GM12878 (cell line): ENCODE data around the gene CATSPER4. TPM values are rescaled to one million over a fixed set of nuclear protein-coding genes. Genes with fewer than 3 reads are reported as not detected.

Experiments
- ATAC-seq: fragments of 200-7000 bp; cut with Tn5 transposase; 3 replicates; pipeline ENCODE4 v1.9.1; 2020; ENCODE audit warnings: mild to moderate bottlenecking, moderate library complexity
- BruUV-seq: library from RNA; stranded (reverse); fragments of 400-500 nt; replicated peaks from 2 replicates; lab custom pipeline; 2021; lab: Mats Ljungman, UMichigan
- CTCF ChIA-PET: fragments of 300-600 bp; sonication (Branson Sonifier 250); formaldehyde crosslinking; extraction: SDS; loops from one replicate; lab custom pipeline; 2021; ENCODE audit warnings: inconsistent platforms; lab: Yijun Ruan, JAX
- POLR2A ChIA-PET: fragments of 350-600 bp; formaldehyde crosslinking; extraction: SDS; loops from one replicate; lab custom pipeline; 2021; ENCODE audit warnings: inconsistent platforms; lab: Charles Lee
- RAD21 ChIA-PET: fragments of 300-600 bp; sonication (Branson Sonifier 250); formaldehyde crosslinking; loops from one replicate; lab custom pipeline; 2023; ENCODE audit warnings: antibody characterized with exemption; ENCODE audit not compliant: unreplicated experiment; lab: Charles Lee
- SMC1A ChIA-PET: fragments of 300-600 bp; sonication (Branson Sonifier 250); formaldehyde crosslinking; loops from one replicate; lab custom pipeline; 2023; ENCODE audit not compliant: unreplicated experiment, uncharacterized antibody; lab: Charles Lee
- DNase-seq: peaks from one replicate; pipeline ENCODE4 v3.0.0-alpha.2; 2011; ENCODE audit warnings: low read depth, low spot score
- FAIRE-seq: peaks from 3 replicates; lab custom pipeline; 2011; peaks lifted over from hg19 to GRCh38; lab: Jason Lieb, UNC
- H2AFZ ChIP-seq: 2 replicates; pipeline ENCODE4 v1.6.0; 2011; ENCODE audit warnings: low read depth, low read length, control low read depth; ENCODE audit not compliant: control insufficient read depth
- H3K27ac ChIP-seq: 2 replicates; pipeline ENCODE4 v1.5.1; 2011; ENCODE audit warnings: control low read depth; ENCODE audit not compliant: control insufficient read depth, insufficient read depth
- H3K27me3 ChIP-seq, 2 experiments: replicated peaks in 1 of 2; 2 replicates each; pipeline versions ENCODE4 v1.6.0 to v1.6.1; 2011; ENCODE audit warnings: low read length in 1 of 2; ENCODE audit not compliant: control insufficient read depth in 2 of 2, insufficient read depth in 2 of 2
- H3K36me3 ChIP-seq, 2 experiments: 2 replicates each; pipeline ENCODE4 v1.5.1; 2011; ENCODE audit warnings: low read length in 1 of 2; ENCODE audit not compliant: control insufficient read depth in 2 of 2, insufficient read depth in 2 of 2
- H3K4me1 ChIP-seq: 2 replicates; pipeline ENCODE4 v1.6.1; 2011; ENCODE audit warnings: mild to moderate bottlenecking, low read length, moderate library complexity, mixed read lengths; ENCODE audit not compliant: control insufficient read depth, insufficient read depth
- H3K4me2 ChIP-seq: 2 replicates; pipeline ENCODE4 v1.6.0; 2011; ENCODE audit warnings: control low read depth; ENCODE audit not compliant: control insufficient read depth, insufficient read depth
- H3K4me3 ChIP-seq: fragments of 200-600 bp; sonication (generic); 2 replicates; pipeline ENCODE4 v1.5.1; 2016
- H3K79me2 ChIP-seq: 2 replicates; pipeline ENCODE4 v1.6.0; 2011; ENCODE audit warnings: low read length; ENCODE audit not compliant: control insufficient read depth, insufficient read depth
- H3K9ac ChIP-seq: 2 replicates; pipeline ENCODE4 v1.8.0; 2011; ENCODE audit warnings: low read length, control low read depth, mixed read lengths; ENCODE audit not compliant: control insufficient read depth, insufficient read depth
- H3K9me3 ChIP-seq: replicated peaks from 3 replicates; pipeline ENCODE4 v1.5.1; 2011; ENCODE audit warnings: mild to moderate bottlenecking, low read length; ENCODE audit not compliant: control insufficient read depth, insufficient read depth
- H4K20me1 ChIP-seq: 2 replicates; pipeline ENCODE4 v1.6.0; 2011; ENCODE audit not compliant: control insufficient read depth, insufficient read depth
- ATF7 ChIP-seq: fragments of 450-650 bp; IDR thresholded peaks from 2 replicates; pipeline ENCODE4 v1.6.1; 2016; ENCODE audit warnings: low read depth, mild to moderate bottlenecking
- BCL11A ChIP-seq: IDR thresholded peaks from 2 replicates; pipeline ENCODE4 v1.6.1; 2011; ENCODE audit warnings: low read depth, low read length
- CBX3 ChIP-seq: fragments of 200-600 bp; sonication (generic); IDR thresholded peaks from 2 replicates; pipeline ENCODE4 v1.6.1; 2016; ENCODE audit warnings: low read depth, borderline replicate concordance
- CHD1 ChIP-seq: IDR thresholded peaks from 2 replicates; pipeline ENCODE4 v1.6.1; 2012; ENCODE audit warnings: low read depth, low read length, improper control_type of control experiment
- DPF2 ChIP-seq: fragments of 450-650 bp; IDR thresholded peaks from 2 replicates; pipeline ENCODE4 v1.6.1; 2017; ENCODE audit warnings: mild to moderate bottlenecking
- FOXM1 ChIP-seq: IDR thresholded peaks from 2 replicates; pipeline ENCODE4 v1.6.1; 2012; ENCODE audit warnings: low read depth, mild to moderate bottlenecking, inconsistent platforms, low read length, moderate library complexity
- GATAD2B ChIP-seq: fragments of 450-650 bp; conservative IDR thresholded peaks from 2 replicates; pipeline ENCODE4 v1.6.1; 2017; ENCODE audit warnings: low read depth, mild to moderate bottlenecking, moderate library complexity
- HDAC2 ChIP-seq: fragments of 200-600 bp; sonication (generic); IDR thresholded peaks from 2 replicates; pipeline ENCODE4 v1.6.1; 2017
- IKZF1 ChIP-seq: fragments of 450-650 bp; conservative IDR thresholded peaks from 2 replicates; pipeline ENCODE4 v1.6.1; 2017; ENCODE audit warnings: antibody characterized with exemption, mild to moderate bottlenecking
- MEF2B ChIP-seq: fragments of 450-650 bp; IDR thresholded peaks from 2 replicates; pipeline ENCODE4 v1.6.1; 2018; ENCODE audit warnings: mild to moderate bottlenecking, moderate library complexity; ENCODE audit not compliant: partially characterized antibody, poor library complexity, severe bottlenecking
- MYB ChIP-seq: fragments of 150-350 bp; IDR thresholded peaks from 2 replicates; pipeline ENCODE4 v1.6.1; 2014; ENCODE audit warnings: mild to moderate bottlenecking, low read depth, low read length, borderline replicate concordance
- NFYB ChIP-seq: IDR thresholded peaks from 2 replicates; pipeline ENCODE4 v1.6.1; 2011; ENCODE audit warnings: low read depth, mild to moderate bottlenecking, low read length, improper control_type of control experiment, moderate library complexity; ENCODE audit not compliant: insufficient read depth
- RELB ChIP-seq: fragments of 450-650 bp; IDR thresholded peaks from 2 replicates; pipeline ENCODE4 v1.6.1; 2017; ENCODE audit warnings: low read depth, mild to moderate bottlenecking, moderate library complexity
- SUZ12 ChIP-seq: fragments of 200-600 bp; sonication (generic); IDR thresholded peaks from one replicate; pipeline ENCODE4 v1.6.1; 2018; ENCODE audit warnings: antibody characterized with exemption, mild to moderate bottlenecking; ENCODE audit not compliant: unreplicated experiment
- TARDBP ChIP-seq: IDR thresholded peaks from 2 replicates; pipeline ENCODE4 v1.6.1; 2016; ENCODE audit warnings: borderline replicate concordance
- YBX1 ChIP-seq: fragments of 450-650 bp; IDR thresholded peaks from 2 replicates; pipeline ENCODE4 v1.6.1; 2016; ENCODE audit warnings: antibody characterized with exemption
- ZNF207 ChIP-seq: fragments of 450-650 bp; IDR thresholded peaks from 2 replicates; pipeline ENCODE4 v1.6.1; 2014; ENCODE audit warnings: antibody characterized with exemption, mild to moderate bottlenecking, borderline replicate concordance
- ZNF217 ChIP-seq: fragments of 450-650 bp; IDR thresholded peaks from 2 replicates; pipeline ENCODE4 v1.6.1; 2017; ENCODE audit warnings: antibody characterized with exemption, mild to moderate bottlenecking
- ZNF274 ChIP-seq: IDR thresholded peaks from one replicate; pipeline ENCODE4 v1.8.0; 2011; ENCODE audit not compliant: insufficient read length, insufficient read depth
- WGBS: methylation state at CpG from one replicate; pipeline ENCODE4 v1.1.6; 2016; ENCODE audit warnings: low lambda C conversion rate; ENCODE audit not compliant: insufficient replicate concordance, insufficient coverage; ENCODE audit errors: missing lambda C conversion rate; 5-methylcytosine and 5-hydroxymethylcytosine counted together
- in situ Hi-C: fragments of 300-500 bp; cut with MboI; formaldehyde crosslinking; loops from 9 replicates; pipeline ENCODE4 v1.14.3; 2018; ENCODE audit warnings: mixed read lengths
- intact Hi-C: fragments of 100-400 bp; cut with micrococcal nuclease; formaldehyde crosslinking; loops from one replicate; pipeline ENCODE4 v1.14.2; 2022; ENCODE audit not compliant: unreplicated experiment
- polyA plus RNA-seq, 11 experiments: library from polyadenylated mRNA; depleted of rRNA in 4 of 11; unstranded in 6 of 11; stranded (reverse) in 5 of 11; fragments of >200 nt; fragmentation: Nextera tagmentation in 4 of 11; fragmentation: Illumina TruSeq in 1 of 11; extraction: Ambion mirVana in 4 of 11; extraction: Trizol in 1 of 11; gene quantifications; 1 replicate in 1 of 11; 2 replicates in 10 of 11; pipeline versions ENCODE4 v1.2.1 to v1.2.3, GENCODE V29; 2011 to 2016; ENCODE audit warnings: inconsistent platforms in 2 of 11, missing spikeins in 2 of 11, low read depth in 1 of 11
- total RNA-seq, 4 experiments: library from RNA; depleted of rRNA in 3 of 4; stranded (reverse); fragments of >200 nt in 3 of 4; fragmentation: Illumina TruSeq in 1 of 4; extraction: Trizol in 1 of 4; gene quantifications; 2 replicates each; pipeline versions ENCODE4 v1.2.1 to v1.2.3, GENCODE V29; 2013 to 2021
- TF ChIP-seq, protein P1 (sequence below): IDR thresholded peaks from 2 replicates; pipeline ENCODE4 v1.6.1; 2012; ENCODE audit warnings: low read depth, low read length, improper control_type of control experiment

Gene CATSPER4
- total and polyA plus RNA-seq, 10 of the 15 experiments (the other 5 are each of a cell fraction or from before 2014, with no cell fraction given), result 0.13 TPM; not detected in 9

DNA sequence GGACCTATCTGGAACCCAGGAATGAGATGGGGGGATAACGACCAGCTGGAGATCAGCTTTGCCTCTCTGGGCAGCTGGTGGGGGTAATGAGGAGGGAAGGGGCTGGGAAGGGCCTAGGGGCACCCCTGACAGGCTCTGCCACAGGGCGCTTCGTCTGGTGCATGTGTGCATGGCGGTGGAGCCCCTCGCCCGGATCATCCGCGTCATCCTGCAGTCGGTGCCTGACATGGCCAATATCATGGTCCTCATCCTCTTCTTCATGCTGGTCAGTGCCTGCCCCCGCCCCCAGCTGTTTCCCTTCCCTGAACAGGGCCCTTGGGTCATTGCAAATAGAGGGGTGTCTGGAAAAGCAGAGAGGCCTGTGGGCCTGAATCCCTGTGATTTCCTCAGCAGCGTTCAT lies 7.4 kb downstream of the CATSPER4 start:
- ATAC-seq (no peak), FAIRE-seq (no peak), DNase-seq (no peak)
- POLR2A ChIA-PET, result no interaction called here
- intact Hi-C loops (no loop called here), in situ Hi-C loops (no loop called here)
- H3K4me3 ChIP-seq, result no peak overlapping the region
- SMC1A ChIA-PET, result no interaction called here
- H3K4me1 ChIP-seq, result no peaks in the 10 kb centered on the region
- H3K9ac ChIP-seq, result no peak overlapping the region
- CTCF ChIA-PET, result no interaction called here
- H2AFZ ChIP-seq, result no peak overlapping the region
- no peaks in the 10 kb centered on the region for H3K27me3 ChIP-seq
- H3K27ac ChIP-seq, result no peak overlapping the region
- no peaks in the 10 kb centered on the region for H3K9me3 ChIP-seq
- H4K20me1 ChIP-seq, result no peaks in the 10 kb centered on the region
- 42% methylated on average over 11 of the region's 11 CpGs for WGBS
- TF ChIP-seq DPF2 (no peak), SUZ12 (no peak), ZNF207 (no peak), GATAD2B (no peak), CHD1 (no peak), ZNF217 (no peak), IKZF1 (no peak), HDAC2 (no peak), MYB (no peak), ZNF274 (no peak), ATF7 (no peak), BCL11A (no peak), RELB (no peak), TARDBP (no peak), NFYB (no peak), FOXM1 (no peak), YBX1 (no peak), MEF2B (no peak), CBX3 (no peak)
- TF ChIP-seq, protein P1, sequence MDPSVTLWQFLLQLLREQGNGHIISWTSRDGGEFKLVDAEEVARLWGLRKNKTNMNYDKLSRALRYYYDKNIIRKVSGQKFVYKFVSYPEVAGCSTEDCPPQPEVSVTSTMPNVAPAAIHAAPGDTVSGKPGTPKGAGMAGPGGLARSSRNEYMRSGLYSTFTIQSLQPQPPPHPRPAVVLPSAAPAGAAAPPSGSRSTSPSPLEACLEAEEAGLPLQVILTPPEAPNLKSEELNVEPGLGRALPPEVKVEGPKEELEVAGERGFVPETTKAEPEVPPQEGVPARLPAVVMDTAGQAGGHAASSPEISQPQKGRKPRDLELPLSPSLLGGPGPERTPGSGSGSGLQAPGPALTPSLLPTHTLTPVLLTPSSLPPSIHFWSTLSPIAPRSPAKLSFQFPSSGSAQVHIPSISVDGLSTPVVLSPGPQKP, result no peak
- BruUV-seq, result no TSS peak
- no peak overlapping the region for H3K4me2 ChIP-seq
- H3K79me2 ChIP-seq, result no peaks in the 10 kb centered on the region
- RAD21 ChIA-PET, result no interaction called here
- no peaks in the 10 kb centered on the region for H3K36me3 ChIP-seq
